GM19023 (cell line): ENCODE data around the gene NOL4.

Experiments
- ATAC-seq: cut with Tn5 transposase; IDR thresholded peaks from one replicate; pipeline ENCODE4 v1.9.1; 2021; ENCODE audit warnings: mild to moderate bottlenecking, moderate library complexity; ENCODE audit not compliant: unreplicated experiment

The NOL4 gene

DNA sequence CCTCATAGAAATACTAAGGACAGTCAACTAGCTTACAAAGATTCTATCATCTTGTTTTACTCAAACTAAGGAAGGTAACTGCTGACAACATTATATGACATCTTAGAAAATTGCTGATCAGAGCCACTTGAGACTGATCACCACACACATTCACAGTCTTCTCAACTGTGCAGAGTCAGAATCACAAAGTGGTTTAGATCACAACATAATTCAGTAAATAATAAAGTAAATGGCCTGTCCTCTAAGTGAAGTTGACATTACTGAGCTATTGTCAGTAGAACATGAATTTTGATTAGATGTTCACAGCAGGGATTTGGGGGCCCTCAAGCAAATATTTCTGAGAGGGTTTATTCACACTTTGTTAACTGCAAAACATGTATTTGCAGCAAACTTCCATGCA lies 28.5 kb downstream of the NOL4 start:
- no peak for ATAC-seq

DNA sequence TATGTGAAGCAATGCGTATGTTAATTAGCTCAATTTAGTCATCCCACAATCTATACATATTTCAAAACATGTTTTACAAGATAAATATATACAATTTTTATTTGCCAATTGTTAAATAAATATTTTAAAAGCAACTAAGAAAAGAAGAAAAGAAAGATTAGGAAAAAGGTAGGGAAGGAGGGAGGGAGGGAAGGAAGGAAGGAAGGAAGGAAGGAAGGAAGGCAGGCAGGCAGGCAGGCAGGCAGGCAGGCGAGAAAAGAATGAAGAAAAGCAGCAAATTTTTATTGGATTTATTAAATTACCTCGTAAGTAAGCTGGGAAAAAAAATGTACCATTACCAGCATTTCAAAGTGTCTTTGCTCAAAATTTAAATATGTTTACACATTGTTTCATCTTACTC lies 30.5 kb downstream of the NOL4 start:
- ATAC-seq, result no peak

DNA sequence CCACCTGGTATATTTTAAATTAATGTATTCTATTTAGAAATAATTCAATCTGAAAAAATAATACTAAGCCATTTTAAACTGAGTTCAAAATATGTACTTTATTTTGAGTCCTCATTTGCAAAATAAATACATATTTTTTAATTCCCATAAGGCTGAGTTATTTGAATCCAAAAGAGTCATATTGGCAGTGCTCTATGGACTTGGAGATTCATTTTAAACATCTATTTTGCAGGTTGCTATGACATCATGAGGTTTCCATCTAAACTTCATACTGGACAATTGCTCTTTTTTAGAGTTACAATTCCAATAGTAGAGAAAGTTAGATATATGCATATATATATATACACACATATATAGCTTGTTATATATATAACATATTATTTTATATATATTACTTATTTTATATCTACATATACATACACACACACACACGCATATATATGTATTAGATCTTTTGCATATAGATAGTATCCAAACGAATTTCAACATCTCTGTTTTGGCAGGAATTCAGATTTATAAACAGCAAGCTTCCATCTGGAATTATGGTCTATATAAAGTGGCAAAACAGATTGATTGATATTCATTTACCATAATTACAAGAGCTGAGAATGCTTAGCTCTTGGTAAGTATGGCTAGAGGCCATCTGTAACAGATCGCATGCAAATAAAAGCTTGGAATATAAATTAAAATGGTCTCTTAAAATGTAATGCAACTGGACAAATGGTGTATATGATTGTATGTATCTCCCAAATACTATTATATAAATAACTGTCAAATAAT lies 34.9 kb downstream of the NOL4 start:
- ATAC-seq, result no peak
